H1 (cell line): ENCODE data around the gene TCF7. TPM values are rescaled to one million over a fixed set of nuclear protein-coding genes. Genes with fewer than 3 reads are reported as not detected.

ENCODE experiments used
- polyA plus RNA-seq, 7 experiments: library from polyadenylated mRNA; depleted of rRNA in 3 of 7; stranded (reverse) in 5 of 7; unstranded in 2 of 7; fragments of >200 nt in 5 of 7; fragments of 200-250 nt in 2 of 7; gene quantifications; 1 replicate in 5 of 7; 2 replicates in 1 of 7; 4 replicates in 1 of 7; pipeline versions ENCODE4 v1.2.1 to v1.2.3, GENCODE V29; 2011 to 2013; ENCODE audit warnings: missing spikeins in 2 of 7, mixed read lengths in 2 of 7
- total RNA-seq: library from RNA; stranded (reverse); fragmentation: NEBNext Ultra II Directional; extraction: Animal tissue kit (Norgen Biotek cat#: 25700); gene quantifications from 2 replicates; pipeline ENCODE4 v1.2.1, GENCODE V29; 2021
- TF ChIP-seq, protein P1 (sequence below): fragments of 300-600 bp; sonication (generic); IDR thresholded peaks from 2 replicates; pipeline ENCODE4 v1.7.1; 2012; ENCODE audit warnings: low read length, moderate library complexity, mild to moderate bottlenecking, inconsistent platforms; ENCODE audit not compliant: insufficient replicate concordance

The TCF7 gene
- total and polyA plus RNA-seq, 2 of the 8 experiments (the other 6 are each of a cell fraction or from before 2014, with no cell fraction given), result 4.7 to 8.5 TPM

DNA sequence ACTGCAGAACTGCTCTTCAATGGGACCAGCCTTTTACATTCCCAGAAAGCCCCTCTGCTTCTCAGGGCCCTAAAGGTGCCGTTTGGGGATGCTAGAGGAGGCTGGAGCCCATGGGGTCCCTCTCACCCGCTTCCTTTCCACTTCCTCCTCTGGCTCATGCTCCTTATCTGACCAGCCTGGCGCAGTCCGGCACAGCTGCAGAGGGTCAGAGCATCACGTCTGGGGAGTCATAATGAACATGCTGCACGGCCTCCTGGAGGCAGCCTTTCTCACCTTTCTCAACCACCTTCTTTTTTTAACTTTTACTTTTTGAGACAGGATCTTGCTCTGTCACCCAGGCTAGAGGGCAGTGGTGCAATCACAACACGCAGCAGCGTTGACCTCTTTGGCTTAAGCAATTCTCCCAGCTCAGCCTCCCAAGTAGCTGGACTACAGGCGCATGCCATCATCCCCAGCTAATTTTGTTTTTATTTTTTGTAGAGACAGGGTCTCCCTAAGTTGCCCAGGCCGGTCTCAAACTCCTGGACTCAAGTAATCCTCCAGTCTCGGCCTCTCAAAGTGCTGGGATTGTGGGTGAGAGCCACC lies 15.1 kb upstream of the TCF7 start (continued):
- TF ChIP-seq, protein P1, sequence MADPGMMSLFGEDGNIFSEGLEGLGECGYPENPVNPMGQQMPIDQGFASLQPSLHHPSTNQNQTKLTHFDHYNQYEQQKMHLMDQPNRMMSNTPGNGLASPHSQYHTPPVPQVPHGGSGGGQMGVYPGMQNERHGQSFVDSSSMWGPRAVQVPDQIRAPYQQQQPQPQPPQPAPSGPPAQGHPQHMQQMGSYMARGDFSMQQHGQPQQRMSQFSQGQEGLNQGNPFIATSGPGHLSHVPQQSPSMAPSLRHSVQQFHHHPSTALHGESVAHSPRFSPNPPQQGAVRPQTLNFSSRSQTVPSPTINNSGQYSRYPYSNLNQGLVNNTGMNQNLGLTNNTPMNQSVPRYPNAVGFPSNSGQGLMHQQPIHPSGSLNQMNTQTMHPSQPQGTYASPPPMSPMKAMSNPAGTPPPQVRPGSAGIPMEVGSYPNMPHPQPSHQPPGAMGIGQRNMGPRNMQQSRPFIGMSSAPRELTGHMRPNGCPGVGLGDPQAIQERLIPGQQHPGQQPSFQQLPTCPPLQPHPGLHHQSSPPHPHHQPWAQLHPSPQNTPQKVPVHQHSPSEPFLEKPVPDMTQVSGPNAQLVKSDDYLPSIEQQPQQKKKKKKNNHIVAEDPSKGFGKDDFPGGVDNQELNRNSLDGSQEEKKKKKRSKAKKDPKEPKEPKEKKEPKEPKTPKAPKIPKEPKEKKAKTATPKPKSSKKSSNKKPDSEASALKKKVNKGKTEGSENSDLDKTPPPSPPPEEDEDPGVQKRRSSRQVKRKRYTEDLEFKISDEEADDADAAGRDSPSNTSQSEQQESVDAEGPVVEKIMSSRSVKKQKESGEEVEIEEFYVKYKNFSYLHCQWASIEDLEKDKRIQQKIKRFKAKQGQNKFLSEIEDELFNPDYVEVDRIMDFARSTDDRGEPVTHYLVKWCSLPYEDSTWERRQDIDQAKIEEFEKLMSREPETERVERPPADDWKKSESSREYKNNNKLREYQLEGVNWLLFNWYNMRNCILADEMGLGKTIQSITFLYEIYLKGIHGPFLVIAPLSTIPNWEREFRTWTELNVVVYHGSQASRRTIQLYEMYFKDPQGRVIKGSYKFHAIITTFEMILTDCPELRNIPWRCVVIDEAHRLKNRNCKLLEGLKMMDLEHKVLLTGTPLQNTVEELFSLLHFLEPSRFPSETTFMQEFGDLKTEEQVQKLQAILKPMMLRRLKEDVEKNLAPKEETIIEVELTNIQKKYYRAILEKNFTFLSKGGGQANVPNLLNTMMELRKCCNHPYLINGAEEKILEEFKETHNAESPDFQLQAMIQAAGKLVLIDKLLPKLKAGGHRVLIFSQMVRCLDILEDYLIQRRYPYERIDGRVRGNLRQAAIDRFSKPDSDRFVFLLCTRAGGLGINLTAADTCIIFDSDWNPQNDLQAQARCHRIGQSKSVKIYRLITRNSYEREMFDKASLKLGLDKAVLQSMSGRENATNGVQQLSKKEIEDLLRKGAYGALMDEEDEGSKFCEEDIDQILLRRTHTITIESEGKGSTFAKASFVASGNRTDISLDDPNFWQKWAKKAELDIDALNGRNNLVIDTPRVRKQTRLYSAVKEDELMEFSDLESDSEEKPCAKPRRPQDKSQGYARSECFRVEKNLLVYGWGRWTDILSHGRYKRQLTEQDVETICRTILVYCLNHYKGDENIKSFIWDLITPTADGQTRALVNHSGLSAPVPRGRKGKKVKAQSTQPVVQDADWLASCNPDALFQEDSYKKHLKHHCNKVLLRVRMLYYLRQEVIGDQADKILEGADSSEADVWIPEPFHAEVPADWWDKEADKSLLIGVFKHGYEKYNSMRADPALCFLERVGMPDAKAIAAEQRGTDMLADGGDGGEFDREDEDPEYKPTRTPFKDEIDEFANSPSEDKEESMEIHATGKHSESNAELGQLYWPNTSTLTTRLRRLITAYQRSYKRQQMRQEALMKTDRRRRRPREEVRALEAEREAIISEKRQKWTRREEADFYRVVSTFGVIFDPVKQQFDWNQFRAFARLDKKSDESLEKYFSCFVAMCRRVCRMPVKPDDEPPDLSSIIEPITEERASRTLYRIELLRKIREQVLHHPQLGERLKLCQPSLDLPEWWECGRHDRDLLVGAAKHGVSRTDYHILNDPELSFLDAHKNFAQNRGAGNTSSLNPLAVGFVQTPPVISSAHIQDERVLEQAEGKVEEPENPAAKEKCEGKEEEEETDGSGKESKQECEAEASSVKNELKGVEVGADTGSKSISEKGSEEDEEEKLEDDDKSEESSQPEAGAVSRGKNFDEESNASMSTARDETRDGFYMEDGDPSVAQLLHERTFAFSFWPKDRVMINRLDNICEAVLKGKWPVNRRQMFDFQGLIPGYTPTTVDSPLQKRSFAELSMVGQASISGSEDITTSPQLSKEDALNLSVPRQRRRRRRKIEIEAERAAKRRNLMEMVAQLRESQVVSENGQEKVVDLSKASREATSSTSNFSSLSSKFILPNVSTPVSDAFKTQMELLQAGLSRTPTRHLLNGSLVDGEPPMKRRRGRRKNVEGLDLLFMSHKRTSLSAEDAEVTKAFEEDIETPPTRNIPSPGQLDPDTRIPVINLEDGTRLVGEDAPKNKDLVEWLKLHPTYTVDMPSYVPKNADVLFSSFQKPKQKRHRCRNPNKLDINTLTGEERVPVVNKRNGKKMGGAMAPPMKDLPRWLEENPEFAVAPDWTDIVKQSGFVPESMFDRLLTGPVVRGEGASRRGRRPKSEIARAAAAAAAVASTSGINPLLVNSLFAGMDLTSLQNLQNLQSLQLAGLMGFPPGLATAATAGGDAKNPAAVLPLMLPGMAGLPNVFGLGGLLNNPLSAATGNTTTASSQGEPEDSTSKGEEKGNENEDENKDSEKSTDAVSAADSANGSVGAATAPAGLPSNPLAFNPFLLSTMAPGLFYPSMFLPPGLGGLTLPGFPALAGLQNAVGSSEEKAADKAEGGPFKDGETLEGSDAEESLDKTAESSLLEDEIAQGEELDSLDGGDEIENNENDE, result no peak
